ENCODE results near the gene OPA3. TPM values are rescaled to one million over a fixed set of nuclear protein-coding genes. Genes with fewer than 3 reads are reported as not detected.
A peak's percentile ranks its signal among the peaks of the same experiment; 100 is the strongest.

The OPA3 gene
- total and polyA plus RNA-seq, 12 donors = 4.3 to 34.1 (median 16.7) TPM

DNA sequence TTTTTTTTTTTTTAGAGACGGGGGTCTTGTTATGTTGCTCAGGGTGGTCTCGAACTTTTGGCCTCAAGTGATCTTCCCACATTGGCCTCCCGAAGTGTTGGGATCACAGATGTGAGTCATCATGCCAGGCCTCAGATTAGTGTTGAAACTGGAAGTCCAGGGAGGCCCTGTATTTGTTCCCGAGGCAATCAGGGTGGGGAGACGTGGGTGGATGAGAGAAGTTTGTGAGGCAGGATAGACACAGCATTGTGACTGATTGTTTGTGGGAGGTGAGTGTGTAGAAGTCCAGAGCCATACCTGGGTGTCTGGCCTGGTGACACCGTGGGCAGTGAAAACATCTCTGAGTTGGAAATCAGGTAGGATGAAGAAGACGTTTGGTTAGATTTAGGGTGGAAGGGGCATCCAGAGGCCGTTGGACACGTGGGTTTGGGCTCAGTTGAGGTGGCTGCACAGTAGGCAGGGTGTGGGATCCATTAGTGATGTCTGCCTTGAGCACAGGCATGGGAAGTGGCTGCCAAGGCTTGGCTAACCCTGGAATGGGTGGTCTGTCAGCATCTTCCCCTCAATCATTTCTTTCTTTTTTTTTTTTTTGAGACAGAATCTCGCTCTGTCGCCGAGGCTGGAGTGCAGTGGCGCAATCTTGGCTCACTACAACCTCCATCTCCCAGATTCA is 100.2 kb downstream of the OPA3 start:
- TF ChIP-seq, protein P1, sequence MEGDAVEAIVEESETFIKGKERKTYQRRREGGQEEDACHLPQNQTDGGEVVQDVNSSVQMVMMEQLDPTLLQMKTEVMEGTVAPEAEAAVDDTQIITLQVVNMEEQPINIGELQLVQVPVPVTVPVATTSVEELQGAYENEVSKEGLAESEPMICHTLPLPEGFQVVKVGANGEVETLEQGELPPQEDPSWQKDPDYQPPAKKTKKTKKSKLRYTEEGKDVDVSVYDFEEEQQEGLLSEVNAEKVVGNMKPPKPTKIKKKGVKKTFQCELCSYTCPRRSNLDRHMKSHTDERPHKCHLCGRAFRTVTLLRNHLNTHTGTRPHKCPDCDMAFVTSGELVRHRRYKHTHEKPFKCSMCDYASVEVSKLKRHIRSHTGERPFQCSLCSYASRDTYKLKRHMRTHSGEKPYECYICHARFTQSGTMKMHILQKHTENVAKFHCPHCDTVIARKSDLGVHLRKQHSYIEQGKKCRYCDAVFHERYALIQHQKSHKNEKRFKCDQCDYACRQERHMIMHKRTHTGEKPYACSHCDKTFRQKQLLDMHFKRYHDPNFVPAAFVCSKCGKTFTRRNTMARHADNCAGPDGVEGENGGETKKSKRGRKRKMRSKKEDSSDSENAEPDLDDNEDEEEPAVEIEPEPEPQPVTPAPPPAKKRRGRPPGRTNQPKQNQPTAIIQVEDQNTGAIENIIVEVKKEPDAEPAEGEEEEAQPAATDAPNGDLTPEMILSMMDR (IDR thresholded peaks at IDR 0.05) = no peak
- TF ChIP-seq POLR2A (IDR thresholded peaks at IDR 0.05) = no peak
- no peaks in the 10 kb centered on the region for H3K36me3 ChIP-seq (replicated peaks in 1 of 2)
- no peaks in the 10 kb centered on the region for H3K27me3 ChIP-seq
- no peak overlapping the region for H3K4me3 ChIP-seq
- DNase-seq = no peak
- no peaks in the 10 kb centered on the region for H3K9me3 ChIP-seq (replicated peaks in 1 of 3)
- no peak overlapping the region for H3K27ac ChIP-seq
- no peaks in the 10 kb centered on the region for H3K4me1 ChIP-seq (replicated peaks in 1 of 2)
- intact Hi-C loops (cut with DNase I) = no loop called here
- WGBS, 4 donors = 69 to 70% (median 70%) methylated on average over 13 of the region's 13 CpGs

DNA sequence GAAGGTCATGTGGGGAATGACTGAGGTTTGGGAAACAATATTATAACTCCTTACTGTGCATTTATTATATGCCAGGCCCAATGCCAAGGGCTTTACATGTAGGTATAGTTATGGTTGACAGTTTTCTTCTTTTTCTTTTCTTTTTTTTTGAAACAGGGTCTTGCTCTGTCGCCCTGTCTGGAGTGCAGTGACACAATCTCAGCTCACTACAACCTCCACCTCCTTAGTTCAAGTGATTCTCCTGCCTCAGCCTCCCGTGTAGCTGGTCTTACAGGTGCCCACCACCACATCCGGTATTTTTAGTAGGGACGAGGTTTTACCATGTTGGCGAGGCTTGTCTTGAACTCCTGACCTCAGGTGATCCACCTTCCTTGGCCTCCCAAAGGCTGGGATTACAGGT is 101.6 kb downstream of the OPA3 start:
- WGBS, 4 donors = 75 to 86% (median 84%) methylated on average over 5 of the region's 5 CpGs
- H3K9me3 ChIP-seq (replicated peaks in 1 of 3) = no peaks in the 10 kb centered on the region
- intact Hi-C loops (cut with DNase I) = no loop called here
- H3K4me3 ChIP-seq = no peak overlapping the region
- no peak for DNase-seq
- H3K27ac ChIP-seq = no peak overlapping the region
- H3K27me3 ChIP-seq = no peaks in the 10 kb centered on the region
- TF ChIP-seq, protein P1 (IDR thresholded peaks at IDR 0.05) = no peak
- H3K4me1 ChIP-seq (replicated peaks in 1 of 2) = peaks cover 0 to 3% of the 10 kb centered on the region in 2 donors
- H3K36me3 ChIP-seq (replicated peaks in 1 of 2) = no peaks in the 10 kb centered on the region

DNA sequence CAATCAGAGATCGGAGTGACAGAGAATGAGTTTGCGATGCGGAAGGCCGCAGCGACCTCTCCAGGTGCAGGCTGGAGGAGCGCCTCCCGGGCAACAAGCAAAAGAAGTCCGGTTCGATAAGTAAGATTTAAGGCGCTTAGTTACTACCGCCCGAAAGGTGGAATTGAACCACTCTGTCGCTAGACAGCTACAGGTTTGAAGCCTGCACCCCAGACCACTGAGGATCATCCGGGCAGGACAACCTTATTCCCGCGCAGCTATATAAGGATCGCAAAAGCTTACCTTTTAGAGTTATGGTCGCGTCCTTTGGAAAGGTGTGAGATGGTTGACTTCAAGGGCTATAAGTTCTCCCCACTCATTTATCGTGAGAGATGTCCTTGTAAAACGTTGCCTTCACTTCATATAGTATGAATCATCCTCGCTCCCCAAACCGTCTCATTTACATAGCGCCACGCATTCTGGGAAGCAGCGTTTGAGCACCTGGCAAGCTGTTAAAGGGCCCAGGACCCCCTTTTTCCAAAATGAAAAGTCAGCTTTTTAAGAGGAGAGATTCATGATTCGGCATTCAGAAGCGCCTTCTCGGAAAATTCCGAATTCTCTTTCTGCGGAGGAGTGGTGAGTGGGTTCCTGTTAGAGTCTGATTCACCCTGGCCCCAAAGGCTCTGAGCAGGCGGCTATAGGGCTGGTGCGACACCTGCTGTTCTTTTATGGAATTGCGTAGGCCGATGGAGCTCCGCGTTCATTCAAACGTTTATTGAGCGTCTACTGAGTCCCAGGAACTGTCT is 106.0 kb downstream of the OPA3 start:
- intact Hi-C loops (cut with DNase I) = loop anchor here in 1 of 2 donors (5.0 kb wide), 1 partner anchor 36 kb away; no protein-coding TSS in a partner anchor
- DNase-seq = peak; percentile 85 to 95 (median 87)
- 0 to 1% (median 0%) methylated on average over 39 of the region's 39 CpGs for WGBS, 4 donors
- peak; percentile 25 to 62 for TF ChIP-seq POLR2A (IDR thresholded peaks at IDR 0.05)
- TF ChIP-seq, protein P1 (IDR thresholded peaks at IDR 0.05) = peak; percentile 94 to 99 (median 98)
- H3K27me3 ChIP-seq = peaks cover 4% of the 10 kb centered on the region
- H3K9me3 ChIP-seq (replicated peaks in 1 of 3) = no peaks in the 10 kb centered on the region
- H3K36me3 ChIP-seq (replicated peaks in 1 of 2) = no peaks in the 10 kb centered on the region
- H3K4me1 ChIP-seq (replicated peaks in 1 of 2) = peaks cover 0 to 6% of the 10 kb centered on the region in 2 donors
- H3K4me3 ChIP-seq = peak overlapping the region in 3 of 4 donors; percentile 36 to 60 (median 58)
- peak overlapping the region; percentile 86 to 95 (median 92) for H3K27ac ChIP-seq

DNA sequence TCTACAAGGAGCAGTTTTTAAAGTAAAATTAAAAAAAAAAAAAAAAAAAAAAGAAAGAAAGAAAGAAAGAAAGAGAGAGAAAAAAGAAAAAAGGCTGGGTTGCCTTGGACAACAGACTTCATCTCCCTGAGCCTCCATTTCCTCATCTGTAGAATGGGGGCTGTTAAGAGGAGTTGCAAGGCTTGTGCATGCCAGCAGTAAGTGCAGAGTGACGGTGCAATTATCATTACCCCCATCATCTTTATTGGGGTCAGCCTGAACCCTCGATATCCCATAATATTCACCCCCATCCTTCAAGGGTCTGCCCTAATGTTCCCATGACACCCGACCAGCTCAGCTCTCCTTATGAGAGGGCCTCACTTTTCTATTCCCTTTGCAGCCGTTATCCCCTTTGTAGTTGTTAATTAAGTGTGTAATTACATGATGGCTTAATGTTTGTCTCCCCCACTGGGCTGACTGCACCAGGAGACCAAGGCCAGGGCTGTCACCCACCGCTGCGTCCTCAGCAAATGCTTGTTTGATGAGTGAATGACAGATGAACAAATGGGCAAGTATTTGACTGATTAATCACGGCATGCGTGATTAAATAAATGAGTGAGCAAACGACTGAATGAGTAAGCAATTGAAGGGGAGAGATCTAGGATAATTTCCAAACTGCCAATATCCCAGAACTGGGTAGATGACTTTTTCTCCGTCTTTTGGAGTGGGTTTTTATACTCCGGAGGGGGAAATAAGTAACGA is 106.7 kb downstream of the OPA3 start:
- no peak for DNase-seq
- Histone ChIP-seq H3K27ac (peak overlapping the region in 3 of 5 donors; percentile 91 to 95 (median 94)), H3K4me1 (replicated peaks in 1 of 2) (peaks cover 0 to 6% of the 10 kb centered on the region in 2 donors), H3K27me3 (peaks cover 5% of the 10 kb centered on the region), H3K36me3 (replicated peaks in 1 of 2) (no peaks in the 10 kb centered on the region), H3K4me3 (peak overlapping the region in 1 of 4 donors; percentile 58), H3K9me3 (replicated peaks in 1 of 3) (no peaks in the 10 kb centered on the region)
- 5 to 10% (median 9%) methylated on average over 12 of the region's 12 CpGs for WGBS, 4 donors
- TF ChIP-seq, protein P1 (IDR thresholded peaks at IDR 0.05) = no peak
- no peak for TF ChIP-seq POLR2A (IDR thresholded peaks at IDR 0.05)
- intact Hi-C loops (cut with DNase I) = loop anchor here (2.0 to 5.0 kb wide), 2 partner anchors 36 to 39 kb away; no protein-coding TSS in a partner anchor

Data from adrenal gland (tissue), 12 donors.